GM11168 (cell line): ENCODE measurements around the gene TTC28.

Experiments
- in situ Hi-C: fragments of 300-500 bp; cut with MboI; formaldehyde crosslinking; loops from one replicate; pipeline ENCODE4 v1.12.0; 2022; ENCODE audit warnings: low sequenced_read_pairs; ENCODE audit not compliant: unreplicated experiment

The TTC28 gene

GRCh38 chr22:28454431-28455064 lies 225.1 kb downstream of the TTC28 start:
- in situ Hi-C loops, result no loop called here

- in situ Hi-C loops, result no loop called here
These were observed 229.5 kb downstream of the TTC28 start for GRCh38 chr22:28450109-28450508.

GRCh38 chr22:28449041-28449440 lies 230.6 kb downstream of the TTC28 start:
- in situ Hi-C loops, result loop anchor here (25.0 kb wide), 1 partner anchor 387 kb away; no protein-coding TSS in a partner anchor

GRCh38 chr22:28448625-28449024 lies 231.0 kb downstream of the TTC28 start:
- in situ Hi-C loops, result loop anchor here (25.0 kb wide), 1 partner anchor 386 kb away; no protein-coding TSS in a partner anchor

GRCh38 chr22:28444659-28445058 lies 235.0 kb downstream of the TTC28 start:
- in situ Hi-C loops, result loop anchor here (25.0 kb wide), 1 partner anchor 382 kb away; no protein-coding TSS in a partner anchor

GRCh38 chr22:28443526-28443876 lies 236.1 kb downstream of the TTC28 start:
- in situ Hi-C loops, result loop anchor here (25.0 kb wide), 1 partner anchor 381 kb away; no protein-coding TSS in a partner anchor

GRCh38 chr22:28442711-28443525 lies 236.7 kb downstream of the TTC28 start:
- in situ Hi-C loops, result loop anchor here (25.0 kb wide), 1 partner anchor 381 kb away; no protein-coding TSS in a partner anchor

- in situ Hi-C loops, result loop anchor here (25.0 kb wide), 1 partner anchor 380 kb away; no protein-coding TSS in a partner anchor
These were observed 237.4 kb downstream of the TTC28 start for GRCh38 chr22:28442264-28442710.

GRCh38 chr22:28441720-28442263 lies 237.8 kb downstream of the TTC28 start:
- in situ Hi-C loops, result loop anchor here (25.0 kb wide), 1 partner anchor 379 kb away; no protein-coding TSS in a partner anchor

GRCh38 chr22:28440592-28441390 lies 238.8 kb downstream of the TTC28 start:
- in situ Hi-C loops, result loop anchor here (25.0 kb wide), 1 partner anchor 378 kb away; no protein-coding TSS in a partner anchor

GRCh38 chr22:28438183-28438768 lies 241.4 kb downstream of the TTC28 start:
- in situ Hi-C loops, result loop anchor here (25.0 kb wide), 1 partner anchor 376 kb away; no protein-coding TSS in a partner anchor

GRCh38 chr22:28435982-28436381 lies 243.7 kb downstream of the TTC28 start:
- in situ Hi-C loops, result loop anchor here (25.0 kb wide), 1 partner anchor 374 kb away; no protein-coding TSS in a partner anchor

GRCh38 chr22:28435140-28435768 lies 244.4 kb downstream of the TTC28 start:
- in situ Hi-C loops, result loop anchor here (25.0 kb wide), 1 partner anchor 373 kb away; no protein-coding TSS in a partner anchor

GRCh38 chr22:28430466-28431025 lies 249.1 kb downstream of the TTC28 start:
- in situ Hi-C loops, result loop anchor here (5.0 to 25.0 kb wide), 2 partner anchors 33 to 368 kb away; no protein-coding TSS in a partner anchor

- in situ Hi-C loops, result loop anchor here (5.0 to 25.0 kb wide), 2 partner anchors 32 to 367 kb away; no protein-coding TSS in a partner anchor
These were observed 249.9 kb downstream of the TTC28 start for GRCh38 chr22:28429711-28430110.

GRCh38 chr22:28428271-28428670 lies 251.4 kb downstream of the TTC28 start:
- in situ Hi-C loops, result loop anchor here (25.0 kb wide), 1 partner anchor 366 kb away; no protein-coding TSS in a partner anchor

GRCh38 chr22:28426346-28427132 lies 253.1 kb downstream of the TTC28 start:
- in situ Hi-C loops, result loop anchor here (25.0 kb wide), 1 partner anchor 364 kb away; no protein-coding TSS in a partner anchor
